CD4-positive, alpha-beta T cell treated with Interleukin-1 beta for 1 hour (primary cell): ENCODE measurements around the gene EXD2.
A peak's percentile ranks its signal among the peaks of the same experiment; 100 is the strongest.
"Not testable (repeated sequence)": the region's sequence is repeated elsewhere in the genome, so short reads cannot be mapped to it uniquely, and the experiment has no call there.

Experiments
- DNase-seq, 2 donors: peaks; one replicate each; pipeline ENCODE4 v3.0.0-alpha.2; 2020 to 2022

Gene EXD2

GRCh38 chr14:69204753-69205152 is 13.5 kb downstream of the EXD2 start:
- no peak for DNase-seq

- no peak for DNase-seq
Measured at GRCh38 chr14:69207435-69208041, 16.2 kb downstream of the EXD2 start.

GRCh38 chr14:69208666-69209065 is 17.4 kb downstream of the EXD2 start:
- DNase-seq = no peak

- no peak for DNase-seq
Measured at GRCh38 chr14:69214393-69214792, 23.1 kb downstream of the EXD2 start.

GRCh38 chr14:69217663-69218062 is 26.4 kb downstream of the EXD2 start:
- not testable (repeated sequence) for DNase-seq

GRCh38 chr14:69224946-69225345 is 33.6 kb downstream of the EXD2 start:
- no peak for DNase-seq

GRCh38 chr14:69226178-69226577 is 34.9 kb downstream of the EXD2 start:
- no peak for DNase-seq

- no peak for DNase-seq
Measured at GRCh38 chr14:69226736-69227135, 35.4 kb downstream of the EXD2 start.

GRCh38 chr14:69231486-69231885 is 40.2 kb downstream of the EXD2 start:
- DNase-seq = no peak

- DNase-seq = no peak
Measured at GRCh38 chr14:69232388-69232787, 41.1 kb downstream of the EXD2 start.

GRCh38 chr14:69234106-69234505 is 42.8 kb downstream of the EXD2 start:
- no peak for DNase-seq

- no peak for DNase-seq
Measured at GRCh38 chr14:69235708-69236107, 44.4 kb downstream of the EXD2 start.

- DNase-seq = no peak
Measured at GRCh38 chr14:69237142-69237541, 45.8 kb downstream of the EXD2 start.

GRCh38 chr14:69237584-69237983 is 46.3 kb downstream of the EXD2 start:
- no peak for DNase-seq

GRCh38 chr14:69238883-69239282 is 47.6 kb downstream of the EXD2 start:
- no peak for DNase-seq

- DNase-seq = no peak
Measured at GRCh38 chr14:69240527-69241173, 49.4 kb downstream of the EXD2 start.

- no peak for DNase-seq
Measured at GRCh38 chr14:69241577-69241976, 50.3 kb downstream of the EXD2 start.

GRCh38 chr14:69242311-69243224 is 51.3 kb downstream of the EXD2 start:
- peak; percentile 57 to 64 for DNase-seq

GRCh38 chr14:69244946-69245345 is 53.6 kb downstream of the EXD2 start:
- no peak for DNase-seq

- DNase-seq = no peak
Measured at GRCh38 chr14:69246331-69246730, 55.0 kb downstream of the EXD2 start.

- no peak for DNase-seq
Measured at GRCh38 chr14:69247676-69248440, 56.6 kb downstream of the EXD2 start.

- DNase-seq = no peak
Measured at GRCh38 chr14:69249603-69250002, 58.3 kb downstream of the EXD2 start.

- no peak for DNase-seq
Measured at GRCh38 chr14:69252851-69253250, 61.6 kb downstream of the EXD2 start.
